C4-2B (cell line): Measurements from ENCODE around the gene USP25.

Experiments used
- ZFX ChIP-seq: fragments of 450-650 bp; IDR thresholded peaks from 2 replicates; pipeline ENCODE4 v1.6.1; 2017
- TF ChIP-seq, protein P1 (sequence below): fragments of 450-650 bp; conservative IDR thresholded peaks from 2 replicates; pipeline ENCODE4 v1.5.1; 2017; ENCODE audit warnings: mild to moderate bottlenecking

DNA sequence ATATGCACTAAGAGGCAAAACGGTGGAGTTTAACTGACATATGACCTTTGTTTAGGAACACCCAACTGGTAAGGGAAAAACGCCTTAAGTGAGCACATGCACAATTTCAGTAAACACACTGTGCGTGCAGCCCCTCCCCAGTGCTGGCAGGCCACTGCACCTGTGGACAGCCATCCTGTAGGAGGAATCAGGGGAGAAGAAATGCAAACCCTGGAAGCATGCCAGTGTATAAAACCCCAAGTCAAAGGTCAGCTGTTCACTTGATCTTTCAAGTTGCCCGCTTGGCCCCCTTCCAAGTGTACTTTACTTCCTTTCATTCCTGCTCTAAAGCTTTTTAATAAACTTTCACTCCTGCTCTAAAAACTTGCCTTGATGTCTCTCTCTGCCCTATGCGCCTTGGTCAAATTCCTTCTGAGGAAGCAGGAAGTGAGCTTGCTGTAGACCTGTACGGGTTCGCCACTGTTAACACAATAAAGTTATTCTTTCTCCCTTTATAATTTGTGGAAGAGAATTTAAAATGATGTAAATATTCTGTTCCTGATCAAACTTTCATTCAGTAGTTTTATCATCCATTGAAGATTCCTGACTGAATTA is 31.8 kb downstream of the USP25 start:
- TF ChIP-seq, protein P1, sequence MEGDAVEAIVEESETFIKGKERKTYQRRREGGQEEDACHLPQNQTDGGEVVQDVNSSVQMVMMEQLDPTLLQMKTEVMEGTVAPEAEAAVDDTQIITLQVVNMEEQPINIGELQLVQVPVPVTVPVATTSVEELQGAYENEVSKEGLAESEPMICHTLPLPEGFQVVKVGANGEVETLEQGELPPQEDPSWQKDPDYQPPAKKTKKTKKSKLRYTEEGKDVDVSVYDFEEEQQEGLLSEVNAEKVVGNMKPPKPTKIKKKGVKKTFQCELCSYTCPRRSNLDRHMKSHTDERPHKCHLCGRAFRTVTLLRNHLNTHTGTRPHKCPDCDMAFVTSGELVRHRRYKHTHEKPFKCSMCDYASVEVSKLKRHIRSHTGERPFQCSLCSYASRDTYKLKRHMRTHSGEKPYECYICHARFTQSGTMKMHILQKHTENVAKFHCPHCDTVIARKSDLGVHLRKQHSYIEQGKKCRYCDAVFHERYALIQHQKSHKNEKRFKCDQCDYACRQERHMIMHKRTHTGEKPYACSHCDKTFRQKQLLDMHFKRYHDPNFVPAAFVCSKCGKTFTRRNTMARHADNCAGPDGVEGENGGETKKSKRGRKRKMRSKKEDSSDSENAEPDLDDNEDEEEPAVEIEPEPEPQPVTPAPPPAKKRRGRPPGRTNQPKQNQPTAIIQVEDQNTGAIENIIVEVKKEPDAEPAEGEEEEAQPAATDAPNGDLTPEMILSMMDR = no peak
- no peak for TF ChIP-seq ZFX
